H9 (cell line): Measurements from ENCODE around the gene GPBP1L1. TPM values are rescaled to one million over a fixed set of nuclear protein-coding genes. Genes with fewer than 3 reads are reported as not detected.
A peak's percentile ranks its signal among the peaks of the same experiment; 100 is the strongest.

ENCODE experiments used
- DNase-seq: peaks from one replicate; pipeline ENCODE4 v3.0.0-alpha.2; 2017
- H2AFZ ChIP-seq: one replicate; pipeline ENCODE4 v1.6.1; 2013; ENCODE audit warnings: mild to moderate bottlenecking, low read length, control low read depth, moderate library complexity
- H2AK5ac ChIP-seq: 2 replicates; pipeline ENCODE4 v1.6.1; 2013; ENCODE audit warnings: low read length, control low read depth, mixed read lengths; ENCODE audit not compliant: insufficient read length
- H2BK120ac ChIP-seq: one replicate; pipeline ENCODE4 v1.6.1; 2013; ENCODE audit warnings: low read depth, mild to moderate bottlenecking, low read length, control low read depth, inconsistent platforms; ENCODE audit not compliant: poor library complexity, severe bottlenecking
- H2BK12ac ChIP-seq: 2 replicates; pipeline ENCODE4 v1.6.1; 2013; ENCODE audit warnings: low read length, control low read depth, mixed read lengths, low read depth; ENCODE audit not compliant: insufficient read length
- H2BK15ac ChIP-seq: 2 replicates; pipeline ENCODE4 v1.6.1; 2013; ENCODE audit warnings: low read depth, low read length, control low read depth
- H2BK20ac ChIP-seq: one replicate; pipeline ENCODE4 v1.6.1; 2013; ENCODE audit warnings: low read depth, mild to moderate bottlenecking, low read length, control low read depth, inconsistent platforms; ENCODE audit not compliant: poor library complexity, severe bottlenecking
- H2BK5ac ChIP-seq: 2 replicates; pipeline ENCODE4 v1.6.1; 2013; ENCODE audit warnings: low read length, control low read depth, mixed read lengths; ENCODE audit not compliant: insufficient read length
- H3K14ac ChIP-seq: 2 replicates; pipeline ENCODE4 v1.6.1; 2013; ENCODE audit warnings: low read length, control low read depth; ENCODE audit not compliant: insufficient read depth
- H3K18ac ChIP-seq: 2 replicates; pipeline ENCODE4 v1.6.1; 2013; ENCODE audit warnings: low read depth, mild to moderate bottlenecking, mixed read lengths, low read length, control low read depth; ENCODE audit not compliant: insufficient read length
- H3K23ac ChIP-seq: 2 replicates; pipeline ENCODE4 v1.6.1; 2013; ENCODE audit warnings: low read length, control low read depth, mixed read lengths, low read depth; ENCODE audit not compliant: insufficient read length
- H3K23me2 ChIP-seq: 2 replicates; pipeline ENCODE4 v1.6.1; 2013; ENCODE audit warnings: low read depth, mild to moderate bottlenecking, mixed read lengths, low read length, control low read depth; ENCODE audit not compliant: insufficient read length, poor library complexity, severe bottlenecking
- H3K27ac ChIP-seq: 2 replicates; pipeline ENCODE4 v1.5.1; 2013; ENCODE audit warnings: low read length, control low read depth, mixed read lengths, low read depth; ENCODE audit not compliant: insufficient read length
- H3K27me3 ChIP-seq: 2 replicates; pipeline ENCODE4 v1.6.1; 2013; ENCODE audit warnings: low read length, control low read depth, inconsistent platforms; ENCODE audit not compliant: insufficient read depth
- H3K4ac ChIP-seq: 2 replicates; pipeline ENCODE4 v1.6.1; 2013; ENCODE audit warnings: low read depth, mild to moderate bottlenecking, control low read depth, inconsistent platforms, low read length, moderate library complexity
- H3K4me1 ChIP-seq: 2 replicates; pipeline ENCODE4 v1.6.1; 2013; ENCODE audit warnings: low read length, control low read depth, inconsistent platforms; ENCODE audit not compliant: insufficient read depth
- H3K4me2 ChIP-seq: 2 replicates; pipeline ENCODE4 v1.6.1; 2013; ENCODE audit warnings: low read length, control low read depth, mixed read lengths; ENCODE audit not compliant: insufficient read length, insufficient read depth
- H3K56ac ChIP-seq: 2 replicates; pipeline ENCODE4 v1.6.1; 2013; ENCODE audit warnings: low read depth, mild to moderate bottlenecking, mixed read lengths, low read length, control low read depth; ENCODE audit not compliant: insufficient read length
- H3K79me1 ChIP-seq: 2 replicates; pipeline ENCODE4 v1.6.1; 2013; ENCODE audit warnings: low read depth, mild to moderate bottlenecking, moderate library complexity, low read length, control low read depth, inconsistent platforms; ENCODE audit not compliant: insufficient read depth, poor library complexity, severe bottlenecking
- H3K79me2 ChIP-seq: 2 replicates; pipeline ENCODE4 v1.6.1; 2013; ENCODE audit warnings: low read length, control low read depth, inconsistent platforms; ENCODE audit not compliant: insufficient read depth
- H3K9ac ChIP-seq: 2 replicates; pipeline ENCODE4 v1.6.1; 2013; ENCODE audit warnings: low read length, control low read depth, mixed read lengths; ENCODE audit not compliant: insufficient read length; ENCODE audit errors: extremely low read depth
- H3K9me3 ChIP-seq: one replicate; pipeline ENCODE4 v1.6.1; 2013; ENCODE audit warnings: low read depth, low read length, inconsistent platforms; ENCODE audit not compliant: control insufficient read depth
- H3T11ph ChIP-seq: one replicate; pipeline ENCODE4 v1.6.1; 2013; ENCODE audit warnings: mild to moderate bottlenecking, low read length, control low read depth, inconsistent platforms
- H4K20me1 ChIP-seq: one replicate; pipeline ENCODE4 v1.6.1; 2013; ENCODE audit not compliant: control insufficient read depth, insufficient read length, insufficient read depth
- H4K5ac ChIP-seq: 2 replicates; pipeline ENCODE4 v1.6.1; 2013; ENCODE audit warnings: low read depth, mild to moderate bottlenecking, mixed read lengths, low read length, control low read depth; ENCODE audit not compliant: insufficient read length
- H4K8ac ChIP-seq: replicated peaks from 2 replicates; pipeline ENCODE4 v1.6.1; 2013; ENCODE audit warnings: low read length, control low read depth, mixed read lengths, low read depth; ENCODE audit not compliant: insufficient read length
- H4K91ac ChIP-seq: 2 replicates; pipeline ENCODE4 v1.6.1; 2013; ENCODE audit warnings: low read depth, mild to moderate bottlenecking, moderate library complexity, mixed read lengths, low read length, control low read depth; ENCODE audit not compliant: insufficient read length
- H3K27ac Mint-ChIP-seq, 3 experiments: 2 replicates in 2 of 3; 3 replicates in 1 of 3; pipeline ENCODE4 v1.8.0; 2020 to 2021; ENCODE audit warnings: mixed read lengths in 3 of 3, mild to moderate bottlenecking in 1 of 3, moderate library complexity in 1 of 3
- H3K27me3 Mint-ChIP-seq: 2 replicates; pipeline ENCODE4 v1.8.0; 2021; ENCODE audit warnings: low read depth, mild to moderate bottlenecking, moderate library complexity, mixed read lengths
- H3K36me3 Mint-ChIP-seq, 3 experiments: 2 replicates in 2 of 3; 3 replicates in 1 of 3; pipeline ENCODE4 v1.8.0; 2020 to 2021; ENCODE audit warnings: low read depth in 3 of 3, mixed read lengths in 3 of 3; ENCODE audit not compliant: insufficient read depth in 1 of 3
- H3K4me1 Mint-ChIP-seq, 2 experiments: 2 replicates each; pipeline ENCODE4 v1.8.0; 2020; ENCODE audit warnings: mixed read lengths in 2 of 2
- H3K4me3 Mint-ChIP-seq, 2 experiments: 2 replicates in 1 of 2; 3 replicates in 1 of 2; pipeline ENCODE4 v1.8.0; 2020 to 2021; ENCODE audit warnings: mild to moderate bottlenecking in 2 of 2, mixed read lengths in 2 of 2, moderate library complexity in 1 of 2
- H3K9me3 Mint-ChIP-seq, 2 experiments: 2 replicates in 1 of 2; 3 replicates in 1 of 2; pipeline ENCODE4 v1.8.0; 2020; ENCODE audit warnings: mild to moderate bottlenecking in 2 of 2, mixed read lengths in 2 of 2, moderate library complexity in 1 of 2
- WGBS: extraction: QIAGEN DNeasy Blood & Tissue Kit; methylation state at CpG from one replicate; pipeline ENCODE4 v1.1.7; 2013; ENCODE audit warnings: missing lambda C conversion rate, low lambda C conversion rate, mixed read lengths; ENCODE audit not compliant: insufficient read length; ENCODE audit errors: extremely low coverage; 5-methylcytosine and 5-hydroxymethylcytosine counted together
- total RNA-seq: library from RNA; stranded (reverse); gene quantifications from 2 replicates; pipeline ENCODE4 v1.2.1, GENCODE V29; 2021
- TF ChIP-seq, protein P1 (sequence below): fragments of 200-600 bp; sonication (generic); conservative IDR thresholded peaks from 3 replicates; pipeline ENCODE4 v1.8.0; 2021; ENCODE audit warnings: antibody characterized with exemption, mild to moderate bottlenecking

GPBP1L1 gene
- total RNA-seq, 1 experiment from 2014 or later, result 115 TPM

DNA sequence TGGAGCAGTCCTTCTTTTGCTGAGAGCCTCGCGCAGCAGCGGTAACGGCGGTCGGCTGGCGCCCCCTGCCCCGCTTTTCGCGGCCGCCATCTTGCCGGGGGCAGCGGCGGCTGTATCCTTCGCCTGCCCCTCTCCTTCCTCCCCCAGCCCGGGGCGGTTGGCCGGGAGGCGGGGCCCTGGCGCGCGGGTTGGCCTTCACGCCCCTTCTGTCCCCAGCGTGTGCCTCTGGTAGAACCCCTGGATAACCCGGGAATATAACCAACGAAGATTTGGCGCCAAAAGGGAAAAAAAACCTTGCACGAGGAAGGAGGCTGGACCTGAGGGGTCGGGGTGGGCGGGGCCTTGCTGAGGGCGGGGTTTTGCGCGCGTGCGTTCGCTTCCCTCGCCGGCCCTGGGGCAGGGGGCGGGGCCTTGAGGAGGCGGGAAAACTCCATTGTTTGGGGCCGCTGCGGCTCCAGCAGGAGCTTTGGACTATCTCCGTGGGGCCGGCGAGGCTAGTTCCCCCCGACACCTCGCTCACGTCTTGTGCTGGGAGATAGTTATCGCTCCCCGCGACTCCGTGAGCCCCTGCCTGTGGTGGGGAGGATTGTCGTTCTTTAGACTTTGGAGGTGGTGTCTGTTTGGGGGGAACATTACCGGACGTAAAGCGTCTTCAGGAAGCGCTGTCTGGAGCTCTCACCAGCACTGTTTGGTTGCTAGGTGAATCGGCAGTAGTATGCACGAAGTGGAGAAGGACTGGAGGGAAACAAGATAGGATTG is 101.8 kb downstream of the GPBP1L1 start:
- H2BK15ac ChIP-seq, result no peak overlapping the region
- WGBS, result no CpG with 5 or more reads among the region's 59 CpGs
- H3K4me1 Mint-ChIP-seq, result peaks cover 22 to 29% of the 10 kb centered on the region in 2 experiments

More for the DNA sequence above, 101.8 kb downstream of the GPBP1L1 start:
- Histone ChIP-seq H3K18ac (peak overlapping the region; percentile 99), H3K79me1 (no peaks in the 10 kb centered on the region), H4K8ac (peak overlapping the region; percentile 39), H3K79me2 (peaks cover 46% of the 10 kb centered on the region), H3K9me3 (no peaks in the 10 kb centered on the region), H3T11ph (peak overlapping the region; percentile 26), H3K4me2 (peak overlapping the region; percentile 86), H3K27ac (peak overlapping the region; percentile 86), H2BK20ac (no peak overlapping the region), H3K56ac (peak overlapping the region; percentile 77), H4K5ac (peak overlapping the region; percentile 96), H2AFZ (no peak overlapping the region), H3K23ac (no peak overlapping the region), H2BK12ac (no peak overlapping the region), H2BK5ac (peak overlapping the region; percentile 76), H3K23me2 (peaks cover 6% of the 10 kb centered on the region), H2BK120ac (peak overlapping the region; percentile 62), H3K14ac (peak overlapping the region; percentile 100), H2AK5ac (peak overlapping the region; percentile 44), H3K9ac (peak overlapping the region; percentile 100), H3K4me1 (no peaks in the 10 kb centered on the region; the same call in 1 of the 2 replicates), H3K27me3 (no peaks in the 10 kb centered on the region), H4K20me1 (no peaks in the 10 kb centered on the region), H4K91ac (peak overlapping the region; percentile 87), H3K4ac (peak overlapping the region; percentile 90; the same call in 1 of the 2 replicates)
- peak; percentile 93 for DNase-seq
- Mint-ChIP-seq H3K4me3 (peak overlapping the region; percentile 99 to 100), H3K27ac (peak overlapping the region; percentile 99 to 100 (median 100)), H3K27me3 (peaks cover 3% of the 10 kb centered on the region; the same call in 1 of the 2 replicates), H3K36me3 (peaks cover 30 to 39% (median 36%) of the 10 kb centered on the region in 3 experiments), H3K9me3 (peaks cover 2 to 3% of the 10 kb centered on the region in 2 experiments; a peak in 3 of 5 replicates)
- TF ChIP-seq, protein P1, sequence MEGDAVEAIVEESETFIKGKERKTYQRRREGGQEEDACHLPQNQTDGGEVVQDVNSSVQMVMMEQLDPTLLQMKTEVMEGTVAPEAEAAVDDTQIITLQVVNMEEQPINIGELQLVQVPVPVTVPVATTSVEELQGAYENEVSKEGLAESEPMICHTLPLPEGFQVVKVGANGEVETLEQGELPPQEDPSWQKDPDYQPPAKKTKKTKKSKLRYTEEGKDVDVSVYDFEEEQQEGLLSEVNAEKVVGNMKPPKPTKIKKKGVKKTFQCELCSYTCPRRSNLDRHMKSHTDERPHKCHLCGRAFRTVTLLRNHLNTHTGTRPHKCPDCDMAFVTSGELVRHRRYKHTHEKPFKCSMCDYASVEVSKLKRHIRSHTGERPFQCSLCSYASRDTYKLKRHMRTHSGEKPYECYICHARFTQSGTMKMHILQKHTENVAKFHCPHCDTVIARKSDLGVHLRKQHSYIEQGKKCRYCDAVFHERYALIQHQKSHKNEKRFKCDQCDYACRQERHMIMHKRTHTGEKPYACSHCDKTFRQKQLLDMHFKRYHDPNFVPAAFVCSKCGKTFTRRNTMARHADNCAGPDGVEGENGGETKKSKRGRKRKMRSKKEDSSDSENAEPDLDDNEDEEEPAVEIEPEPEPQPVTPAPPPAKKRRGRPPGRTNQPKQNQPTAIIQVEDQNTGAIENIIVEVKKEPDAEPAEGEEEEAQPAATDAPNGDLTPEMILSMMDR, result peak; percentile 33; the same call in 1 of the 3 replicates
